Ishikawa (cell line): ENCODE data around the gene ADAM22.

Experiments
- EGR1 ChIP-seq: IDR thresholded peaks from 2 replicates; pipeline ENCODE4 v1.6.1; 2012
- EP300 ChIP-seq: IDR thresholded peaks from 2 replicates; pipeline ENCODE4 v1.6.1; 2012; ENCODE audit warnings: borderline replicate concordance
- MAX ChIP-seq: IDR thresholded peaks from 2 replicates; pipeline ENCODE4 v1.6.1; 2012
- NFIC ChIP-seq: IDR thresholded peaks from 2 replicates; pipeline ENCODE4 v1.6.1; 2012
- RAD21 ChIP-seq: IDR thresholded peaks from 2 replicates; pipeline ENCODE4 v1.6.1; 2012; ENCODE audit warnings: low read depth
- REST ChIP-seq: IDR thresholded peaks from 2 replicates; pipeline ENCODE4 v1.6.1; 2012; ENCODE audit warnings: low read depth, mild to moderate bottlenecking
- TAF1 ChIP-seq: IDR thresholded peaks from 2 replicates; pipeline ENCODE4 v1.6.1; 2012; ENCODE audit warnings: low read depth, mild to moderate bottlenecking
- ZBTB7A ChIP-seq: IDR thresholded peaks from 2 replicates; pipeline ENCODE4 v1.6.1; 2012; ENCODE audit warnings: low read depth

- TF ChIP-seq NFIC (no peak), MAX (no peak), ZBTB7A (no peak), EGR1 (no peak), RAD21 (no peak), TAF1 (no peak), EP300 (no peak), REST (no peak)
These were observed 34.0 kb downstream of the ADAM22 start for GRCh38 chr7:87968021-87968420.
